Astrocyte (in vitro differentiated cells and primary cell): ENCODE results near the gene ONECUT3. TPM values are rescaled to one million over a fixed set of nuclear protein-coding genes. Genes with fewer than 3 reads are reported as not detected.

Experiments
- DNase-seq: peaks from one replicate; pipeline ENCODE4 v3.0.0-alpha.2; 2010; ENCODE audit warnings: low read depth
- FAIRE-seq: peaks from 2 replicates; lab custom pipeline; 2011; peaks lifted over from hg19 to GRCh38; lab: Jason Lieb, UNC
- H2AFZ ChIP-seq: 2 replicates; pipeline ENCODE4 v1.6.0; 2012; ENCODE audit warnings: low read depth, low read length, inconsistent platforms
- H3K27ac ChIP-seq: 2 replicates; pipeline ENCODE4 v1.5.1; 2011; ENCODE audit warnings: low read depth, low read length, inconsistent platforms
- H3K27me3 ChIP-seq: 2 replicates; pipeline ENCODE4 v1.6.0; 2011; ENCODE audit warnings: low read length, inconsistent platforms; ENCODE audit not compliant: insufficient read depth
- H3K36me3 ChIP-seq: 2 replicates; pipeline ENCODE4 v1.5.1; 2011; ENCODE audit warnings: low read length, inconsistent platforms; ENCODE audit not compliant: insufficient read depth
- H3K4me1 ChIP-seq: 2 replicates; pipeline ENCODE4 v1.5.1; 2011; ENCODE audit warnings: low read length, inconsistent platforms; ENCODE audit not compliant: insufficient read depth
- H3K4me2 ChIP-seq: 2 replicates; pipeline ENCODE4 v1.6.0; 2012; ENCODE audit warnings: low read length, inconsistent platforms
- H3K4me3 ChIP-seq: 2 replicates; pipeline ENCODE4 v1.5.1; 2011; ENCODE audit warnings: low read depth, mild to moderate bottlenecking, low read length, inconsistent platforms; ENCODE audit not compliant: insufficient read depth
- H3K79me2 ChIP-seq: 2 replicates; pipeline ENCODE4 v1.6.0; 2012; ENCODE audit warnings: mild to moderate bottlenecking, low read length, inconsistent platforms; ENCODE audit not compliant: insufficient read depth
- H3K9ac ChIP-seq: 2 replicates; pipeline ENCODE4 v1.6.0; 2012; ENCODE audit warnings: mild to moderate bottlenecking, low read length, inconsistent platforms
- H3K9me3 ChIP-seq: 2 replicates; pipeline ENCODE4 v1.5.1; 2012; ENCODE audit warnings: low read depth, mild to moderate bottlenecking, low read length, inconsistent platforms; ENCODE audit not compliant: insufficient read depth
- H4K20me1 ChIP-seq: 2 replicates; pipeline ENCODE4 v1.6.0; 2012; ENCODE audit warnings: low read length, inconsistent platforms; ENCODE audit not compliant: insufficient read depth
- H3K27ac Mint-ChIP-seq: one replicate; pipeline ENCODE4 v1.8.0; 2021; ENCODE audit warnings: mild to moderate bottlenecking, mixed read lengths; ENCODE audit not compliant: unreplicated experiment
- H3K27me3 Mint-ChIP-seq: one replicate; pipeline ENCODE4 v1.8.0; 2021; ENCODE audit warnings: low read depth, mixed read lengths; ENCODE audit not compliant: unreplicated experiment
- H3K36me3 Mint-ChIP-seq: one replicate; pipeline ENCODE4 v1.8.0; 2021; ENCODE audit warnings: low read depth, mixed read lengths; ENCODE audit not compliant: unreplicated experiment
- H3K4me1 Mint-ChIP-seq: one replicate; pipeline ENCODE4 v1.8.0; 2021; ENCODE audit warnings: low read depth, mixed read lengths; ENCODE audit not compliant: unreplicated experiment
- H3K4me3 Mint-ChIP-seq: one replicate; pipeline ENCODE4 v1.8.0; 2021; ENCODE audit warnings: mild to moderate bottlenecking, moderate library complexity, mixed read lengths; ENCODE audit not compliant: unreplicated experiment
- H3K9me3 Mint-ChIP-seq: one replicate; pipeline ENCODE4 v1.8.0; 2021; ENCODE audit warnings: mild to moderate bottlenecking, mixed read lengths; ENCODE audit not compliant: unreplicated experiment
- EZH2 ChIP-seq: IDR thresholded peaks from 2 replicates; pipeline ENCODE4 v1.6.1; 2012; ENCODE audit warnings: mild to moderate bottlenecking, low read length, inconsistent platforms; ENCODE audit not compliant: insufficient read depth
- total RNA-seq: library from RNA; stranded (reverse); gene quantifications from 2 replicates; pipeline ENCODE4 v1.2.1, GENCODE V29; 2021
- TF ChIP-seq, protein P1 (sequence below): IDR thresholded peaks from 2 replicates; pipeline ENCODE4 v1.5.1; 2011; ENCODE audit warnings: low read depth, mild to moderate bottlenecking, inconsistent platforms, low read length, moderate library complexity; ENCODE audit not compliant: insufficient read depth

Gene ONECUT3
- total RNA-seq, 1 donor from 2014 or later: not detected

DNA sequence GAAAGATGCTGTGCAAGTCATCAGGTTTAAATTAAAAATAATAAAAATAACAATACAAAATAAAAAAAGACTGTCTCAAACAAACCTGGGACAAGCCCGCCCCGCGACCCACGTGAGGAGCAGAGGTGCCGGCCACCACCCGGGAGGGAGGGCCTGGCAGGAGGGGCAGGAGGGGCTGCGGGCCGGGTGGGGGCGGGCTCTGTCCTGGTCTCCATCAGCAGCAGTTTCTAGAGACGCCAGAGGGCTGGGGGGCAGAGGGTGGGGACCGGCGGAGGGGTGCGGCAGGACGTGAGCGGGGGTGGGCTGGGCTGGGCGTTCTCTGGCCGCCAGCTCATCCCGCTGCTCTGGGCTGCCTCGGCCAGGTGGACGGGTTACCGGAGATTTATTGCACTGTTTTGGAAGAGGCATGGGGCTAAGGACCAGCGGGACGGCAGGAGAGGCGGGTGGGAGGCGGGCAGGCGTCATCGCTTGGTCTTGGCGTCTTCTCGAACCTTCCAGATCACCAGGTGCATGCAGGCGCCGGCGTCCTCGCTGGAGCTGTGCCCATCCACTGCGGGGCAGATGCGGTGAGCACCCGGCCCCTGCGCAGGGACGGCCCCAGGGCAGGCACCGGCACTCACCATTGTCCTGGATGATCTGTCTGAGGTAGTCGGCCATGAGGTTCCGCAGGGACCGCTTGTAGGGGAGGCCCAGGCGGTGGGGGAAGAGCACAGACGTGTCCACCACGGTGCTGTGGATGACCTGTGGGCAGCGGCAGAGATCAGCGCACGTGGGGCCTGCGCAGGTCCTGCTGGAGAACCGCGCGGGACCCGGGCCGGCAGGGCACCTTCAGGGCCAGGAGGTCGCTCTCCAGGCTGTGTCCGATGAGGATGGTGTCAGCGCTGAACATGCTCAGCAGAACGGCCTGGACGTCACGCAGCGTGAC is 62.6 kb downstream of the ONECUT3 start:
- H4K20me1 ChIP-seq: peaks cover 5% of the 10 kb centered on the region
- Mint-ChIP-seq H3K27ac (no peak overlapping the region), H3K4me3 (no peak overlapping the region), H3K27me3 (no peaks in the 10 kb centered on the region), H3K9me3 (peaks cover 2% of the 10 kb centered on the region), H3K36me3 (peaks cover 1% of the 10 kb centered on the region), H3K4me1 (no peaks in the 10 kb centered on the region)
- H3K27me3 ChIP-seq: no peaks in the 10 kb centered on the region
- FAIRE-seq: no peak
- peaks cover 14% of the 10 kb centered on the region for H3K4me1 ChIP-seq
- no peaks in the 10 kb centered on the region for H3K36me3 ChIP-seq
- no peak overlapping the region for H3K4me3 ChIP-seq
- H2AFZ ChIP-seq: no peak overlapping the region
- no peak overlapping the region for H3K27ac ChIP-seq
- no peak for DNase-seq
- no peaks in the 10 kb centered on the region for H3K9me3 ChIP-seq
- no peak for TF ChIP-seq EZH2
- TF ChIP-seq, protein P1, sequence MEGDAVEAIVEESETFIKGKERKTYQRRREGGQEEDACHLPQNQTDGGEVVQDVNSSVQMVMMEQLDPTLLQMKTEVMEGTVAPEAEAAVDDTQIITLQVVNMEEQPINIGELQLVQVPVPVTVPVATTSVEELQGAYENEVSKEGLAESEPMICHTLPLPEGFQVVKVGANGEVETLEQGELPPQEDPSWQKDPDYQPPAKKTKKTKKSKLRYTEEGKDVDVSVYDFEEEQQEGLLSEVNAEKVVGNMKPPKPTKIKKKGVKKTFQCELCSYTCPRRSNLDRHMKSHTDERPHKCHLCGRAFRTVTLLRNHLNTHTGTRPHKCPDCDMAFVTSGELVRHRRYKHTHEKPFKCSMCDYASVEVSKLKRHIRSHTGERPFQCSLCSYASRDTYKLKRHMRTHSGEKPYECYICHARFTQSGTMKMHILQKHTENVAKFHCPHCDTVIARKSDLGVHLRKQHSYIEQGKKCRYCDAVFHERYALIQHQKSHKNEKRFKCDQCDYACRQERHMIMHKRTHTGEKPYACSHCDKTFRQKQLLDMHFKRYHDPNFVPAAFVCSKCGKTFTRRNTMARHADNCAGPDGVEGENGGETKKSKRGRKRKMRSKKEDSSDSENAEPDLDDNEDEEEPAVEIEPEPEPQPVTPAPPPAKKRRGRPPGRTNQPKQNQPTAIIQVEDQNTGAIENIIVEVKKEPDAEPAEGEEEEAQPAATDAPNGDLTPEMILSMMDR: no peak
- H3K9ac ChIP-seq: no peak overlapping the region
- no peak overlapping the region for H3K4me2 ChIP-seq
- no peaks in the 10 kb centered on the region for H3K79me2 ChIP-seq

DNA sequence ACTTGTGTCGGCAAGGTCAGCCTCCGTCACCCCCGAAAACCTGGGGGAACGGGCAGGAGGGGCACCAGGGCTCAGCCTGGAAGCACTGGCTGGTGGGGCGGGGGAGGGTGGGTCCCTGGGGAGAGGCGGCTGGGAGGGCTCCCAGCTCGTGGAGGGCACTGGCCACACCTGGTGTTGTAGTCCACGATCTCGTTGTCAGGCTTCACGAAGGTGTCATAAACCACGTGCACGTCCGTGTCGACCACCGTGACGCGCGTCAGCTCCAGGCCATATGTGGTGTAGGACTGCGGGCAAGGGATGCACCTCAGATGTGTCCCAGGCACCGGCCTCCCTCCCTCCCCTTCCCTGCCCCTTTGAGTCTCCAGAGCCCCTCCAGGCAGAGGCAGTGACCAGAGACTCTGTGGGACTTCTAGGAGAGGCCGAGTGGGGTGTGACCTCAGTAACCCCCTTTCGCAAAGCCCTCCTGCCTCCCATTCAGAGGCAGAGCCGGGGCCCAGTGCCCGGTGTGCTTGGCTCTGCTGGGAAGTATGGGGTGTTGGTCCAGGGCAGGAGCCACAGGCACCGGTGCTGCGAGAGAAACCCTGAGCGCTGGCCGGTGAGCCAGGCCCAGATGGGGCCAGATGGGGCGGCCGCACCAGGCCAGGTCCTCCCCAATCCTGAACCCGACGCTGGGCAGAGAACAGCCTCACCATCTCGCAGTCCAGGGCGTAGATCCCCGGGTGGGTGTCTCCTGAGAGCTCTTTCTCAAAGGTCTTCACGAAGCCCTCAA is 63.4 kb downstream of the ONECUT3 start:
- no peak overlapping the region for H2AFZ ChIP-seq
- no peaks in the 10 kb centered on the region for H3K27me3 Mint-ChIP-seq
- FAIRE-seq (no peak), DNase-seq (no peak)
- no peak overlapping the region for H3K9ac ChIP-seq
- H3K4me1 Mint-ChIP-seq: no peaks in the 10 kb centered on the region
- no peak overlapping the region for H3K27ac Mint-ChIP-seq
- H3K4me3 Mint-ChIP-seq: no peak overlapping the region
- peaks cover 5% of the 10 kb centered on the region for H4K20me1 ChIP-seq
- peaks cover 9% of the 10 kb centered on the region for H3K4me1 ChIP-seq
- TF ChIP-seq EZH2: no peak
- TF ChIP-seq, protein P1: no peak
- no peak overlapping the region for H3K27ac ChIP-seq
- H3K36me3 Mint-ChIP-seq: peaks cover 1% of the 10 kb centered on the region
- no peaks in the 10 kb centered on the region for H3K27me3 ChIP-seq
- no peak overlapping the region for H3K4me2 ChIP-seq
- H3K36me3 ChIP-seq: no peaks in the 10 kb centered on the region
- peaks cover 2% of the 10 kb centered on the region for H3K9me3 Mint-ChIP-seq
- H3K9me3 ChIP-seq: no peaks in the 10 kb centered on the region
- no peaks in the 10 kb centered on the region for H3K79me2 ChIP-seq
- no peak overlapping the region for H3K4me3 ChIP-seq
